NCI-H446 (cell line): Measurements from ENCODE around the gene PHF21B.

Source experiments
- DNase-seq, 2 experiments: peaks; one replicate each; lab custom pipeline; 2025; lab: John Stamatoyannopoulos, UW

PHF21B gene

DNA sequence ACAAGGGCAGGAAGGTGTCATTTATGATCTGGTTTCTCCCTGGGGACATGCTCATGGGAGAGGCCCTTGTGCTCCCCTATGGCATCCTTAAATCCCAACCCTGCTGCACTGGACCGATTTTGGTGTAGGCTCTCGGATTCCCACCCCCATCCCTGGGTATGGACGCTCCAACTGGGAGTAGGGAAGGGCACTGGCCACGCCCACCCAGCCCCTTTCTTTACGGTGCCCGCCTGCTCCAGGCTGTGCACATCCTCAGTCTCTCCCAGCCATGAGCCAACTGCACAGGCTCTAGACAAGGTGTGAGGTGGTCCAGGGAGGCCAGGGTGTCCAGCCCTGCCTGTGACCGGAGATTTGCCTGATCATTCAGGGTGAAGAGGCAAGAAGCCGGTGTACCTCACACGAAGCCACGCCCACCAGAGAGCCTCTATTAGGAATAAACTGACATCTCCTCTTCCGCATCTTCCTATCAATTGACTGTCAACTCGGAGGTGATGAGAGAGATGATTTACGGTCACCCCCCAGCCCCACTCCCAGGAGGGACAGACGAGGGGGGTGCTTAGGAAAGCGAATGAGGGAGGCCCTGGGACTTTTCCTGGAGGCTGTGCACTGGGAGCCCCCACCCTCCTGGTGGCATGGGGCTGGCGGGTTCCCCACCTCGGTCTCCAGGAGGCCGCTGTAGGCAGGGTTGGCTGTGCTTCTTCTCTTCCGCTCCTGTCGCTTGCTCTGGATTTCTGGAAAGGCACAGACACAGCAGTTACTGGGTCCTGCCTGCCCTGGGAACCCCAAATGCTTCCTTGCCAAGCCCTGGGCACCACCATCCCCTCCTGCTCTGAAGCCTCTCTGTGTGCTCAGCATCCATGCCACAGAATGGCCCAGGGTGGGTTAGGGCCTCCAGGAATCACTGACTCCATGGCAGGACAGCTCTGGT, 116.7 kb downstream of the PHF21B start:
- no peak for DNase-seq

DNA sequence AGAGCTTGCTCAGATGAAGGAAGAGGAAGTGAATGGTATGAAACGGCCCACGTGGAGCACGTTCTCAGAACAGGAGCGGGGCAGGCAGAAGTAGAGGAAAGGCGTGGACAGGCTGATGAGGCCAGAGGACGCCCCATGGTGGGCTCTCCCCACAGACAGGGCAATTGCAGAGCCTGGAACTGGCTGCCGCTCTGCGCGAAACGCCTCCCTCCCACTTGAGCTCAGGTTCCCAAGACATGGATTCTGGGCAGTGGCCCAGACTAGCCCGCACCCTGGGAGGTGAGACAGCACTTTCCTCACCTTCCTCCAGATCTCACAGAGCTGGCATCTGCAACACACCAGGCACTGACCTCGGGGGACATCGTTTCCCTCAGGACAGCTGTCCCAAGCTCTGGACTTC, 117.6 kb downstream of the PHF21B start:
- no peak for DNase-seq

DNA sequence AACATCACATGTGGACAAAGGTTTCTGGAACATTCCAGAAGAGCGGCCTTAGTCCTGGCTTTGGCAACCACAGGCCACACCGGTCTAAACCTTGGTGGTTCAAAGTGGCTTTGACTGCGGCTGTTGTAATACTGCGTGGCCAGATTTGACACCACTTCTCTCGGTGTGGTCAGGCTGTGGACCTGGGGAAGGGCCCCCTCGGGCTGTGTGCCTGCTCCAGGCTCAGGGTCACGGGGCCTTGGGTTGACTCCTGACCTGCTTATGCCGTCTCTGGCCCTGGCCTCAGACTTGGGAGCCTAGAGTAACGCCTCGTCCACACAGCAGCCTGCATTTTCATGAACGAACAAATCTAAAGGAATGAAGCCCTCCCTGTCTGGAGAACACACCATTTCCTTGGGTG, 118.0 kb downstream of the PHF21B start:
- no peak for DNase-seq

DNA sequence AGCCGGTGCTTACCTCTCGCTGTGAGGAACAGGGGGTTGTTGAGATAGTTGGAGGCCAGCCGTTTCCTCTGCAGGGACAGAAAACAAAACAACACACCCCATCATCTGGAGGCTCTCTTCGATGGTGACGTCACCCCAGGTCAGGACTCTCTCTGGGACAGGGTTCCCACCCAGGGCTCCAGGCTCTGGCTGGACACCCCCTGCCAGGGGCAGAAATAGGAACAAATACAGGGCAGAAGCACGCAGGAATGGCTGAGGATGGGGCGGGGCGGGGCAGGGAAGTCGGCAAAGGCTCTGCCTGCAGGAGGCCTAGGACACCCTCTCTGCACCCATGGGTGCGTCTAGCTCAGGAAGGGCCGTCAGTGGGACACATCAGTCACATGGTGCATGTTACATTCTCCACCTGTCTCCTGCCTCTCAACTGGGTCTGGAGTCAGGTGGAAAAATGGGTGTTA, 118.5 kb downstream of the PHF21B start:
- no peak for DNase-seq

DNA sequence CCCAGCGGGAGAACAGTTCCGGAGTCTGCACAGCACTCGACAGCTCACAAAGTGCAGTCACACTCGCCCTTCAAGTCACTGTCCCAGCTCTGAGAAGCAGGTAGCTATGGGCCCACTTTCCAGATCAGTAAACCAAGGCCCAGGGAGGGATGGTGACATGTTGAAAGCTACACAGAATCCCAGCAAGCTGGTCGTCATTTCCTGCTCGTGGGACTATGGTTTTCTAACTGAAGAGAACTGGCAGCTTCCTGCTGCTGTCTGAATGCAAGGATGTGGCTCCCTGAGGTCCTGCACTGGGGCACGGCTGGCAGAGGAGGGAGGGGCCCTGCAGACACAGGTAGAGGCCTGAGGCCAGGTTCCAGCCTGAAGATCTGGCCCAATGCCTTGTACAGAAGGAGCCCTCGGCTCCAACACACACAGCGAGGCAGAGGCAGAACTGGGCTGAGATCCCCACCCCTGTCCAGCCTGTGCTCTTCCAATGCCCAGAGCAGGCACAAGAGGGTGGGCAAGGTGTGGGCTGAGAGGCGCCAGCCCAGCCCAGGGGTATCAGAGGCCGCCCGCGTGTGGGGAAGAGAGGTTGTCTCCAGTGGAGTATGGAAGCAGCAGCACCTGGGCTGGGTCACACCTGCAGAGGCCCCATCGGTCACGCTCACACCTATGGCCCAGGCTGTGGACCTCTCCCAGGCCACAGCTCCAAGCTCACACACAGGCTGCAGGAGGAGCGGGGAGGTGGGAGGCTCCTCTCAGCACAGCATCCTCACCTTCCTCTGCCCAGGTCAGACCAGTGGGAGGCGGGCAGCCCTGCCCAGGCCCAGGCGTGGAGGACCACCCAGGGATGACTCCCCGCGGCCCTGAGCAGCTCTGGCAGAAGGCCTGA, 119.2 kb downstream of the PHF21B start:
- DNase-seq, result no peak

DNA sequence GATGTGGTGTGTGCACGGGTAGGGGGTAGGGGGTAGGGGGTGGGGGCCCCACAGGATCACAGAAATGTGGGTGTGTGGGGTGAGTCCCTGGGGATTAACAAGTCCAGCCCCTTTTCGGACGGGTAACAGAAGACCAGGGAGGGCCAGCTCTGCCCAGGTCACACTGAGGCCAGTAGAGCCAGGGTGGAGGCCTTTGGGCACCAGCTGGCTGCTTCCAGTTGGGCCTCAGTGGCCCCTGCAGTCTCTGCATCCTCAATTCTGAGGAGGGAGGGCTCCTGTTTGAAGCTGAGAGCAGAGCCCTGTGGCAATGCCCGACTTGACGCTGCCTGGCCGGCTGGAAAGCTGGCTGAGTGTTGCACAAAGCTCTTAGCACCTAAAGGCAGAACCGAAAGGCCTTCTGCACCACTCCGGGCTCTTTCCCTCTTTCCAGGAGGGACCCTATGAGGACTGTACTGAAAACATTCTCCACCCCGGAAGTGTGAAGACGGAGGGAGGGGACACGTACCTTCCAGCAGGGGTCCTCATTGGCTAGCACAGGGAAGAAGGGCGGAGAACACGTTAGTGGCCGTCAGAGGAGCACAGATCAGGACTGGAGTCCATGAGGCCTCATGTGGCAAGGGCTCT, 120.4 kb downstream of the PHF21B start:
- no peak for DNase-seq

DNA sequence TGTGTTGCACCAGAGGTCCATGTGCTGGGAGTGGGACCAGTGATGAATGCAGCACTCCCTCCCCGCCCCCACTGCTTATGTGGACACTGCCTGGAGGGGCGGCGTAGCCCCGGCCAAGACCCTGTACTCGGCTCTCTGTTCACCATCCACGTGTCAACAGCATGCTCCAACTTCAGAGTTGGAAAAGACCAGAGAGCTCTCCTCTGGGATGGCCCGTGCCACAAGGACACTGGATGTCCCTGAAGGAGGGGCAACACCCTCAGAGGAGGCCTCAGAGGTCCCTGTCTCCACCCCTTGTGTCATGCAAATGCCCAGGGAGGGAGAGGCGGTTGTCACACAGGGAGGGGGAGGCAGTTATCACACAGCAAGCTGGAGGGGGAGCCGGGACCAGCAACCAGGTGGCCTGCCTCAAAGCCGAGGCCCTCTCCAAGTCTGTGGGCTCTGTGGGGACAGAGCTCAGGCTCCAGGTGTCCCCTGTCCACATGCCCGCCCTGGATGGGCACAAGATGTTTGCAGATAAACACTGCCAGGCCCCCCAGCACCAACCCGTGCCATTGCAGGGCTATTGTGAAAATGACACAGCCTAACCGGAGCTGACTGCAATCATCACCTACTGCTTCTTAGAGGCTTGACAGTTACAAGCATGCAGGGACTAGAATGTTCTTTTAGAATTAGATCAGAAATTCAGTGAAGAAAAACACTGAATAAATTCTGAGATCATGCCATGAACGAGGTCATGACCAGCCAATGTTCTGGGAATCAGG, 121.1 kb downstream of the PHF21B start:
- no peak for DNase-seq

DNA sequence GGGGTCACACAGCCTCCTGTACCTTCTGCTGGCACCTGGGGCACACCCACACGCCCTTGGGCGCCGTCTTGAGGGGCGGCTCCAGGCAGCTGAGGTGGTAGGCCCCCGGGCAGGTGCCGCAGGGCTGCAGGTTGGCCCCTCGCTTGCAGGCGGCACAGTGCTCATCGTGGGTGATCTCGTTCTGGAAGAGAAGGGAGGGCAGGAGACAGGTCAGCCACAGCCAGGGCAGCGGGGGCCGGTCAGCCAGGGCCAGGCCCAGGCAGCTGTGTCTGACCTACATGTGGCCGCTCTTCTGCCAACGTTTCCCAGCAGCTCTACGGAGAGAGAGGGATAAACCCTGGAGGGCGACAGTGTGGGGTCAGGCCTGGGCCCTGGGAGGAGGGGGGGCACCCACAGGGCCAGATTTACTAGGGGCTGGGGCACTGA, 121.9 kb downstream of the PHF21B start:
- DNase-seq, result no peak

DNA sequence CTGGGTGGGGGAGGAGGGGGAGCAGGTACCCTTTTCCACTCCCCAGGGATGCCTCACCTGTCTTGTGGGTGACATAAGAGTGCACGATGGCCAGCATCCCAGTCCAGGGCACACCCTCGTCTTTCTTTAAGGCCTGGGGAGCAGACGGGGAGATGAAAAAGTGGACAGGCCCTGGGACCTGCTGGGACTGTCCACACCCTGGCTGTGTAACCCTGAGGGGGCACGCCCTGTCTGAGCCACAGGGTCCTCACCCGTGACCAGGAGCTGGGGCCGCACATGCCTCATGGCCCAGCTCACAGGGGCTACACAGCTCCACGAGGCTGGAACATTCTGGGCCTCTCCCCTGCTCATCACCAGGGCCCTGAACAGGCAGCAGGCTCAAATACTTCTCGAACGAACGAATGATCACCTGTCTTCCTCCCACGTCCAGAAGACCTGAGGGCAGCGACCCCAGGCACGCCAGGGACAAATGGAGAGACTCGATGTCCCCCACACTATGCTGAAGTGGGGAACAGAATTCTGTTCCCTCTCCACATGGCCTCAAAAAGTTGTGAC, 123.9 kb downstream of the PHF21B start:
- DNase-seq, result no peak

DNA sequence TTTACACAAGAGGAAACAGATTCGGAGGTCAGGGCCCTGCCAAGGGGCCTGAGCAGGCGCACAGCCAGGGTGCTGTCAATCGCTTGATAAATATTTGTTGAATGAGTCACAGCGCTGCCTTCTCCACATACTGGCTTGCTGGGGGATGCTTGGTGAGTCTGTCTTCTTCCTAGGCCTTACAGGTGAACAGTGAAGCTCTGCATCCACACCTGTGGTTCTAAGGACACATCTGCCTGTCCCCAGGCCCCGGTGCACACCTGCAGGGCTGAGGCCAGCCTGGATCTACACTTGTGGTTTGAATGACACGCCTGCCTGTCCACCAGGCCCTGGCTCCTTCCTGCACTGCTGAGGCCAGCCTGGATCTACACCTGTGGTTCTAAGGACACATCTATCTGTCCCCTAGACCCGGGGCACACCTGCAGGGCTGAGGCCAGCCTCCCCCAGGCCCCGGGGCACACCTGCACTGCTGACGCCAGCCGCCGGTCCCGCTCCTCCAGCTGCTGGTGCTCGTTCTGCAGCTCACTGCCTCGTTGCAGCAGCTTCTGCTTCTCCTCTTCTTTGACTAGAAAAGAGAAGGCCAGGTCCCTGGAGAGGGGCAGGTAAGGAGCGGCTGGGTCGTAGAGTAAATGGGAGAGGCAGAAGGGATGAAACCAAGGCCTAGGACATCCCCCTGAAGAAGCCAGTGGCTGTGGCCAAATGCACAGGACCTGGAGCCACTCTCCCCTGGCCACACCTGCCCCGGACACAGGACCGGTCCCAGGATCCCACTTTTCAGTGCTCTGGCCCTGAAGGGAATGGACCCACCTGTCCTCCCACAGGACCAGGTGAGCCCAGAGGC, 124.6 kb downstream of the PHF21B start:
- no peak for DNase-seq

DNA sequence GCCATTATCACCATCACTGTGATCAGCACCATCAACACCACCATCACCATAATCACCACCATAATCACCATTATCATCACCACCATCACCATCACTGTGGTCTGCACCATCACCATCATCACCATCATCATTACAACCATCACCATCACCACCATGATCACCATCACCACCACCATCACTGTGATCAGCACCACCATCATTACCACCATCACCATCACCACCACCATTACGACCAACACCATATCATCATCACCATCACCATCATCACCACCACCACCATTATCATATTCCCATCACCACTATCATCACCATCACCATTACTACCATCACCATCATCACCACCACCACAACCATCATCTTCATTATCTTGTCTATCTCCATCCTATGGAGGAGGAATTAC, 125.2 kb downstream of the PHF21B start:
- DNase-seq, result no peak

DNA sequence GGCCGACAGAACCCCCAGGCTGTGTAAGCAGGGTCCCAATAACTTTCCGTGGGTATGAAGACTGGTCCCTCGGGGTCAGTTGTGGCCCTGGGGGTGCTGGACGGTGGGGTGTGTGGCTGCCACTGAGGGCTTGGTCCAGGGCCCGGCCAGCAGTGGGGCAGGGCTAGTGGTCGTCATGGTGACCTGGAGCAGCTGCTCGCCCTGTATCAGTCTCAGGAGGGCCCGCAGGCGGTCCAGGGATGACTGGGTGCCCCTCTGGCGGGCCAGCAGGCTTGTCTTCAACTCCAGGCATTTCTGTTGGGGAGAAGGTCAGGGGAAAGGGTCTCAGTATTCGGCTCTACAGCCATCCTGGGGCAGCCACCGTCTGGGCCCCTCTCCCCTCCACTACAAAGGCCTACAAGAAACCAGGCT, 126.8 kb downstream of the PHF21B start:
- DNase-seq, result no peak

DNA sequence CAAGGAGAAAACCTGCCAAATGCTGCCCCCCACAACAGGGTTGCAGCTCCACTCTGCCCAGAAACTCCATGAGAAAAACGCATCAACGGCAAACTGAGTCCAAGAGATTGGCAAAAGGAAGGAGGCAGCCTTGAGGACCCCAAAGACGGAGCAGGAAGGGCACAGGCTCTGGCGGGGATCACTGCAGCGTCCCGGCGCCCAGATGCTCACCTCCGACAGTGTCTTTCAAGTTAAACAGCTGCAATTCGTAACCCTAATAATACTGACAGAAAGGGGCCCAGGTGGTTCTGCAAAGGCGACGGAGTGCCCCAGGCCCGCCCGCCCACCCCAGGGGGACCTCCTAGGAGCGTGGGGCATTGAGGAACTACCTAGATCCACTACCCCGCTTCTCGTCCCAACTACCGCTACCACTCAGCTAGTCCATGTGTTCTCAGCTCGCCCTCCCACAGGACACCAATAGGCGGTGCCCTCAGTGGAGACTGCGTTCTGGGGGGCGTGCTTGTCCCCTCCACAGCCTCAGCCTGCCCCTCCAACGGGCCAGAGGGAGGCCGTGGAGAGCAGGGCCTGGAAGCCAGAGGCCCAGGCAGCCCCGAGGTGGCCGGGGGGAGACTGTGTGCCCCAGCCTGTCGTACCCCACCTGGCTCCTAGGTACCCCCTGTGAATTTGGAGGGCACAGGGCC, 127.4 kb downstream of the PHF21B start:
- DNase-seq, result no peak

DNA sequence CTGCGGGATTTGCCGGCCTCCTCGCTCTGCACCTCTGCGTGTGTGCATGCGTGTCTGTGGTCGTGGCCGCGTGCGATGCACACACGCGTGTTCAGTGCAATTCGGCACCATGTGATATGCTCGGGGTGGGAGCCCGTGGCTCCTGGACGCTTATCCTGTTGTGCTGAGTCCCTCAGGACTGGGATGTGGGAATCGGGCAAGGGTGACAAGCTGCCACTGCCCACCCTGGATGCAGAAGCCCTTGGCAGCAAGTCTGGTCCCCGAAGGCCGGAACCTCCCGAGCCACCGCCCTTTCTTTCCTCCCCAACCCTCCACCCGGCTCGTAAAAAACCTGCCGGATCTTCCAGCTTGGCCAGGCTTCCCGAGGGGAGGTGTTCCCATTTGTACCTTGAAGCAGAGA, 128.2 kb downstream of the PHF21B start:
- DNase-seq, result no peak

DNA sequence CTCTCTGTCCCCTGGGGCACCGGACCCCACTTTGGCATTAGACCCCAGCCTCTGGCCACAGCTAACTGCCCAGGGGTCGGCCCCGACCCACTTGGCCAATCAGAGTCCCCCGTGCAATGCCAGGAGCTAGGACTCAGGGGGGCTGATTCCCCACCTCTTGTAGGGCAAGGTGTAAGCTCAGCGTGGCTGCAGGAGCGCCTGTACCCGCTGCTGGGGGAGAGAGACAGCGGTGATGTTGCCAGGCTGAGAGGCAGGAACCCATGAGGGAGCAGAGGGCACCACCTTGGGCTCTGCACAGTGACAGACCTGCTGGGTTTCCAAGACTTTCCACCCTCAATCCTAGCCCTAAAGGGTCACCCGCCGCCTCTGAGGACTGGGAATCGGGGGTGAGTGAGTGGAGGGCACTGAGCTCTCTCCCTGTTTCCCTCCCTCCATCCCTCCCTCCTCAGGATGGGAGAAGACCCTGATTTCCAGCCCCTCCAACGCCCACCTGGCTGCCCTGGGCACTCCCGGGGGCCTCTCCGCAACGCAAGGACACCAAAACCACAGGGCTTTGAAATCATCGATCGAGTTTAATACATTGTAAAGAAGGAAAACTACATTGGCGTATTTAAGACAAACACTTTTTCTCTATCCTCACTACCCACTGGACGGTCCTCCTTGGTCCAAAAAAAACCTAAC, 129.1 kb downstream of the PHF21B start:
- no peak for DNase-seq

DNA sequence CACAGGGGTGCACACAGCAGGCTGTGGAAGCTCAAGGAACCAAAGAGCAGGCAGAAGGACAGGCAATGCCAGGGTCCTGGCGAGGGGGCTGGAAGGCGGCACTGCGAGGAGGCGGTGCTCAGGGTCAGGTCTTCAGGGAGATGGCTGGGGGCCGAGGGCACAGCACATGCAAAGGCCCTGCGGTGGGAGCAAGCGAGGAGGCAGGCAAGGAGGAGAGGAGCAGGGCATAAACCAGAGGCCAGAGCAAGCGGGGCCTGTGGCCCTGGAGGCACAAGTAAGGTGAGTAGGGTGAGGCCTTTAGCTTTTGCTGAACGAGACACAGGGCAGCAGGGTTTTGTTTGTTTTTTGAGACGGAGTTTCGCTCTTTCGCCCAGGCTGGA, 130.5 kb downstream of the PHF21B start:
- DNase-seq, result no peak

DNA sequence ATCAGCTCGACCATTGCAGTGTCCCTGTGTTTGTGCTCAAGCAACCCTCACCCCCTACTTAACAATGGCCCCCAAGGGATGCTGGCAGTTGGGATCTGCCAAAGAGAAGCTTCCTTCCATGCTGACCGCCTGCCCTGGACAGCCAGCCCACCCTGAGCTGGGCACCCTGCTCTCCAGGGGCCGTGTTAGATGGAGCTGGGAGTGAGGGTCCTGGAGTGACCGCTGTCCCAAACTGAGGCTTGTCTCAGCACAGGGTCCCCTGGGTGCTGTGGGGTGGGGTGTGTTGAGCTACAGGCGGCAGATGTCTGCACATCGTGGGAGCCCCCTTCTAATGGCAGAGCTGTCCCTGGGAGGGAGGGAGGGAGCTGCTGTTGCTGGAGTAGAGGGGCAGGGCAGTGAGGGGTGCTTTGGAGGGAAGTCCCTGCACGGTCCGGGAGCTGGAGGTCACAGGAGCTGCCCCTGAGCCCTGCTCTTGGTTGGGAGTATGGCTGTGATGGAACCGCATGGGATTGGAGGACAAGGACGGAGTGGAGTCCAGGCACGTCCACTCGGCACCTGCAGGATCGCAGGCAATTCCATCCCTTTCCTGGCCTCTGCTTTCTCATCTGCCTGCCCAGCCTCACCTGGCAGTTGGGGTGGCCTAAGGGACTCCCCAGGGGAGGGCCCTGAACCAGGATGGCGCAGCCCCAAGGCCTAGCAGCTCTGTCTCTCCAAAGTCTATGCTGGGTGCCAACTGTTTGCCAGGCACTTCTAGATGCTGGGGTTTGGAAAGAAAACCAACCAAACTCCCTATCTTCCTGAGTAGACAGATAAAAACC, 131.1 kb downstream of the PHF21B start:
- DNase-seq, result no peak

DNA sequence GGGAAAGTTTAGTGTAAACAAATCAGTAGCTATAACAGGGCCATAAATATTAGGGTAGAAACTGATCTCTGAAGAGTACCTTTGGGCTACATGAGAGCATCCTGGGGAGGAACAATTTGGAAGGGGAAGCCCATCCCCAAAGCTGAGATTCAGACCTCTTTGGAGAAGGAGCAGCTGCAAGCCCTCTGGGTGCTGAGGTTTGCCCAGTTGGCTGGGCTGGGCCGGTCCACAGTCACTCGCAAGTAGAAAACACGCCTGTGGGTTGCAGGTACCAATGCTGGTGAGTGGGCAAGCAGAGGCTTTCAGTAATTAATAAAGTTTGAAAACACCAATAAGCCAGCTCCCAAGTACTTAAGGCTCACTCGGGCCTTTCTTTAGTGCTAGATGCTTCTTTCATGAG, 132.9 kb downstream of the PHF21B start:
- DNase-seq, result no peak
